ENCODE data around the gene SHF. TPM values are rescaled to one million over a fixed set of nuclear protein-coding genes. Genes with fewer than 3 reads are reported as not detected.

Gene SHF
- total and polyA plus RNA-seq, 2 of the 4 experiments (the other 2 are of a cell fraction): 1.8 to 3.5 TPM

DNA sequence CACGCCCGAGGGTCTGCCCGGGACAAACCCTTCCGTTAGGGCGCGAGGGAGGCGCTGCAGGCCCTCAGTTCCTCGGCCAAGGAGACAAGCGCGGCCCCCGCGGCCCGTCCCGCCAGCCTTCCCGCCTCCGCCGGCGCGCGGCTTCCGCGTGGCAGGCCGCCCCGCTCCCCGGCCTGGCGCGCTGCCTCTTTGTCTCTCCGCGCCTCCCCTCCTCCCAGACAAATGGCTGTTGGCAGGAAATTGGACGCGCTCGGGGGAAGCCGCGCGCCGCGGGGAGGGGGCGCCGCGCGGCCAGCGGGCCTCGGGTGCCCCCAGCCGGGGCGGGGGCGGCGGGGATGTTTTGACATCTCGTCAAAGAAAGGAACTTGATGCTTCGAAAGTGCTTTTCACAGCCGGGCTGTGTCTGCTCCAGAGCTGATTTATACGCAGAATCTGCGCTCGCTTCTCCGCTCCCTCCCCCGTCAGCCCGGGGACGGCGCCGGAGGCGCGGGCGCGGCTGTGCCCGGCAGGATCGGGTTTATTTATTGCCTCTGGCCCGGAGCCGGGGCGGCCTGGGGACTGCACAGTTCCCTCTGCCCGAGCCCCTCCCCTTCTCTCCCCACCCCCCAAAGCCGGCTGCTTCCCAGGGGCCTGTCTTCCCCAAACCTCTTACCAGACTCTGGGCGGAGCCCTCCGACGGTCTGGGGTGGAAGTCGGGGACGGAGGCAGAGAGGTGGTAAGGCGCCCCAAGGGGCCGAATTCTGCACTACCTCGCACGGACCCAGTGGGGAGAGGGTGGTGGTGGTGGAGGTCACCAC is 20.7 kb downstream of the SHF start (continued):
- TF ChIP-seq RFX5 (IDR thresholded peaks at IDR 0.05; ENCODE audit: low read depth, low read length) (no peak), MXI1 (IDR thresholded peaks at IDR 0.05; ENCODE audit: borderline replicate concordance, low read depth, low read length) (0 out of 2 replicates have a peak, but pooled peaks have one; percentile 8), MAFK (IDR thresholded peaks at IDR 0.05; ENCODE audit: low read depth, low read length) (no peak)

DNA sequence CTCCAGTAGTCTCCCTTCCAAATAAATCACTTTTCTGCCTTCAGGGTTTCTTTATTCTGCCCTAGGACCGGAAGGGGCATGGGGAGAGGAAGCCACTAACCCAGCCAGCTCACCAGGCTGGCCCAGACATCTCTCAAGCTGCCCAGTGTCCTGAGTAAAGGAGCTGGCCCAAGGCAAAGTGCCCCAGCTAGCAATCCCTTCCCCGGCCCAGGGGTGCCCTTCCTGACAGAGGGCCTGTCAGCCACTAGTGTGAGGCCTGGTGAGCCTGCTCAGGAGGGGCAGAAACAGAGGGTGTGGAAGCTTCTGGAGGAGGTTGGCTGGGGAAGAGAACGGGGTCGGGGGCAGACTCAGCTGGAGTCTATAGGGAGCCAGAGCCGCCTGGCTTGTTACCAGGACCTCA is 22.2 kb downstream of the SHF start:
- Histone ChIP-seq H4K91ac (ENCODE audit: insufficient read depth, low read depth, low read length) (0 out of 2 replicates have a peak overlapping the region, but pooled peaks have one; percentile 2), H2AK9ac (replicated peaks; ENCODE audit: low read depth, low read length, poor library complexity) (no peak overlapping the region), H3K4me1 (ENCODE audit: control insufficient read depth, insufficient read depth, low read length) (peaks cover 8% of the 10 kb centered on the region), H3K9ac (ENCODE audit: low read depth, low read length) (no peak overlapping the region), H3K27me3 (ENCODE audit: control insufficient read depth, insufficient read depth, low read length) (no peaks in the 10 kb centered on the region), H3K23ac (ENCODE audit: low read depth, low read length) (no peak overlapping the region), H2BK20ac (ENCODE audit: low read depth, low read length) (no peak overlapping the region), H2BK120ac (ENCODE audit: low read depth, low read length) (no peak overlapping the region; the same call in 1 of the 2 replicates), H3K56ac (ENCODE audit: extremely low read depth, insufficient read depth, low read length) (no peak overlapping the region), H3K4me3 (ENCODE audit: insufficient read depth, low read depth, low read length) (no peak overlapping the region), H3K4ac (ENCODE audit: low read depth, low read length) (peak overlapping the region; percentile 96), H3K18ac (ENCODE audit: low read depth, low read length) (no peak overlapping the region), H3K79me1 (ENCODE audit: low read depth in 1 of 2, low read length in 2 of 2) (peaks cover 5 to 20% of the 10 kb centered on the region in 2 experiments), H3K36me3 (ENCODE audit: control insufficient read depth, insufficient read depth, low read length) (no peaks in the 10 kb centered on the region), H3K9me3 (ENCODE audit: control insufficient read depth, insufficient read depth, low read length) (no peaks in the 10 kb centered on the region), H3K27ac (ENCODE audit: insufficient read depth, low read length) (no peak overlapping the region), H2AK5ac (ENCODE audit: low read depth, low read length) (0 out of 2 replicates have a peak overlapping the region, but pooled peaks have one; percentile 33), H4K8ac (ENCODE audit: low read depth in 2 of 2, low read length in 2 of 2) (peak overlapping the region; percentile 13 to 100; a peak in 1 of 4 replicates), H4K20me1 (ENCODE audit: insufficient read depth, low read length) (no peaks in the 10 kb centered on the region; the same call in 1 of the 2 replicates), H2BK15ac (ENCODE audit: low read depth, low read length) (no peak overlapping the region), H3K9me1 (ENCODE audit: insufficient read depth, low read length) (peaks cover 6% of the 10 kb centered on the region), H2BK5ac (ENCODE audit: low read depth, low read length, poor library complexity, severe bottlenecking) (no peak overlapping the region), H3K14ac (replicated peaks; ENCODE audit: low read depth, low read length) (no peak overlapping the region; the same call in 1 of the 2 replicates), H3K4me2 (ENCODE audit: low read depth, low read length) (no peak overlapping the region), H4K5ac (ENCODE audit: low read depth, low read length) (no peak overlapping the region; the same call in 1 of the 2 replicates), H2AFZ (replicated peaks; ENCODE audit: low read length, poor library complexity) (no peak overlapping the region)
- BruUV-seq (replicated peaks): no TSS peak
- DNase-seq (no peak), ATAC-seq (ENCODE audit: low read depth) (no peak)
- ChIA-PET POLR2A (ENCODE audit: unreplicated experiment) (no interaction called here), CTCF (no interaction called here)
- in situ Hi-C loops (cut with MboI; ENCODE audit: low sequenced_read_pairs): no loop called here
- intact Hi-C loops (cut with micrococcal nuclease): no loop called here
- WGBS, 2 experiments (ENCODE audit: extremely low coverage in 2 of 2, insufficient read length in 1 of 2): no CpG with 5 or more reads among the region's 5 CpGs
- dilution Hi-C loops (cut with HindIII; ENCODE audit: low sequenced_read_pairs, unreplicated experiment): no loop called here
- TF ChIP-seq CHD1 (IDR thresholded peaks at IDR 0.05; ENCODE audit: low read depth, low read length) (no peak), RAD21 (IDR thresholded peaks at IDR 0.05; ENCODE audit: low read length) (no peak), RFX5 (IDR thresholded peaks at IDR 0.05; ENCODE audit: low read depth, low read length) (no peak), CEBPB (IDR thresholded peaks at IDR 0.05; ENCODE audit: low read depth, low read length) (no peak), NFE2L2 (IDR thresholded peaks at IDR 0.05; ENCODE audit: low read depth, low read length) (no peak), FOS (IDR thresholded peaks at IDR 0.05; ENCODE audit: low read depth, low read length) (no peak), MXI1 (IDR thresholded peaks at IDR 0.05; ENCODE audit: borderline replicate concordance, low read depth, low read length) (no peak), SMC3 (IDR thresholded peaks at IDR 0.05; ENCODE audit: low read depth, low read length) (no peak), RCOR1 (IDR thresholded peaks at IDR 0.05; ENCODE audit: insufficient replicate concordance, low read length) (no peak), BHLHE40 (IDR thresholded peaks at IDR 0.05; ENCODE audit: low read depth, low read length) (no peak)
- TF ChIP-seq, protein P1, sequence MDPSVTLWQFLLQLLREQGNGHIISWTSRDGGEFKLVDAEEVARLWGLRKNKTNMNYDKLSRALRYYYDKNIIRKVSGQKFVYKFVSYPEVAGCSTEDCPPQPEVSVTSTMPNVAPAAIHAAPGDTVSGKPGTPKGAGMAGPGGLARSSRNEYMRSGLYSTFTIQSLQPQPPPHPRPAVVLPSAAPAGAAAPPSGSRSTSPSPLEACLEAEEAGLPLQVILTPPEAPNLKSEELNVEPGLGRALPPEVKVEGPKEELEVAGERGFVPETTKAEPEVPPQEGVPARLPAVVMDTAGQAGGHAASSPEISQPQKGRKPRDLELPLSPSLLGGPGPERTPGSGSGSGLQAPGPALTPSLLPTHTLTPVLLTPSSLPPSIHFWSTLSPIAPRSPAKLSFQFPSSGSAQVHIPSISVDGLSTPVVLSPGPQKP (IDR thresholded peaks at IDR 0.05; ENCODE audit: borderline replicate concordance, low read depth, low read length): no peak
- TF ChIP-seq, protein P2, sequence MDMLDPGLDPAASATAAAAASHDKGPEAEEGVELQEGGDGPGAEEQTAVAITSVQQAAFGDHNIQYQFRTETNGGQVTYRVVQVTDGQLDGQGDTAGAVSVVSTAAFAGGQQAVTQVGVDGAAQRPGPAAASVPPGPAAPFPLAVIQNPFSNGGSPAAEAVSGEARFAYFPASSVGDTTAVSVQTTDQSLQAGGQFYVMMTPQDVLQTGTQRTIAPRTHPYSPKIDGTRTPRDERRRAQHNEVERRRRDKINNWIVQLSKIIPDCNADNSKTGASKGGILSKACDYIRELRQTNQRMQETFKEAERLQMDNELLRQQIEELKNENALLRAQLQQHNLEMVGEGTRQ (IDR thresholded peaks at IDR 0.05; ENCODE audit: low read depth, low read length): no peak
